Testis (tissue), 3 donors: ENCODE measurements around the gene ZNF385A. TPM values are rescaled to one million over a fixed set of nuclear protein-coding genes. Genes with fewer than 3 reads are reported as not detected.

ENCODE experiments used
- DNase-seq: peaks from one replicate; pipeline ENCODE4 v3.0.0-alpha.2; 2019
- H3K27ac ChIP-seq, 2 donors: fragments of 200-600 bp; sonication (generic); one replicate each; pipeline ENCODE4 v1.5.1; 2019
- H3K27me3 ChIP-seq: fragments of 200-600 bp; sonication (generic); one replicate; pipeline ENCODE4 v1.5.1; 2019
- H3K36me3 ChIP-seq: fragments of 200-600 bp; sonication (generic); one replicate; pipeline ENCODE4 v1.5.1; 2017; ENCODE audit warnings: low read depth; ENCODE audit errors: missing control alignments
- H3K4me1 ChIP-seq: fragments of 200-600 bp; sonication (generic); one replicate; pipeline ENCODE4 v1.5.1; 2019
- H3K4me3 ChIP-seq, 2 donors: fragments of 200-600 bp; sonication (generic); one replicate each; pipeline ENCODE4 v1.5.1; 2017 to 2019
- H3K9me3 ChIP-seq: fragments of 200-600 bp; sonication (generic); one replicate; pipeline ENCODE4 v1.5.1; 2017
- CTCF ChIP-seq, 3 experiments: fragments of 450-650 bp in 2 of 3; fragments of 200-600 bp in 1 of 3; sonication (generic) in 1 of 3; IDR thresholded peaks; one replicate each; pipeline ENCODE4 v1.5.1; 2016 to 2019; ENCODE audit warnings: antibody characterized with exemption in 3 of 3, mild to moderate bottlenecking in 2 of 3, moderate library complexity in 1 of 3
- POLR2A ChIP-seq: fragments of 450-650 bp; IDR thresholded peaks from one replicate; pipeline ENCODE4 v1.6.1; 2017; ENCODE audit warnings: antibody characterized with exemption, mild to moderate bottlenecking, moderate library complexity
- WGBS, 2 donors: methylation state at CpG; one replicate each; pipeline ENCODE4 v1.1.5; 2018; 5-methylcytosine and 5-hydroxymethylcytosine counted together
- intact Hi-C: fragments of 100-400 bp; cut with DNase I; formaldehyde crosslinking; loops from one replicate; pipeline ENCODE4 v1.15.1; 2023; ENCODE audit warnings: low total_unique reads
- polyA plus RNA-seq: library from polyadenylated mRNA; stranded (reverse); fragments of 350-450 nt; fragmentation: Illumina TruSeq; extraction: RNeasy Lipid Tissue Mini Kit (QIAGEN cat#74804); gene quantifications from one replicate; pipeline ENCODE4 v1.2.3, GENCODE V29; 2014; ENCODE audit warnings: low read depth, low replicate concordance; ENCODE audit not compliant: insufficient read depth
- total RNA-seq, 2 donors: library from RNA; depleted of rRNA; stranded (reverse); fragments of >200 nt; gene quantifications; one replicate each; pipeline ENCODE4 v1.2.3, GENCODE V29; 2016

Gene ZNF385A
- total and polyA plus RNA-seq, 3 donors from 2014 or later: 3.5 to 10.9 (median 5.6) TPM

DNA sequence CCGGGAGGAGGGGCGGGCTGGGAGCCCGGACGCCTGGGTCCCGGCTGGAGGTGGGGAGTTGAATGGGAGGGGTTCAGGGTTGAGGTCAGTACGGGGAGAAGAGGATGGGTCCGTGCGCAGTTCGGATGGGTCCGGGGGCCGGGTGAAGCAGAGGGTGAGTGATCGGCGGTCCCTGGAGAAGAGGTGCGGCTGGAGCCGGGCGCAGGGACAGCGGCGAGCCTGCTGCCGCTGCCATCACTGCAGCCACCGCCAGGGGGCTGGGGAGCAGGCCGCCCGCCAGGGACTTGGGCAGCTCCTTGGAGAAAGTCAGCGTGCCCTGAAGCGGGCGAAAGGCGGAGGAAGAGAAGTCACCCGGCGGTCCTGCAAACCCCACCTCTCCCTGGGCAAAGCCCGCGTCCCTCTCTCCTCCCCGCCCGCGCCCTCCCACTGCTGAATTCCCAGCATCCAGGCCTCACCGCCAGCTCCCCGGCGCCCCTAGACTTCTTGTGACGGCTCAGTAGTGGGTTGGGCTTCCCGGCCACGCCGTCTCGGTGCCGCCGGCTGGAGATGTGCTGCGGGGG is 14.3 kb downstream of the ZNF385A start:
- 0 to 4% methylated on average over 24 to 44 of the region's 44 CpGs for WGBS, 2 donors
- Histone ChIP-seq H3K27me3 (no peaks in the 10 kb centered on the region), H3K9me3 (no peaks in the 10 kb centered on the region), H3K36me3 (no peaks in the 10 kb centered on the region), H3K27ac (peak overlapping the region; percentile 40 to 82), H3K4me1 (peaks cover 42% of the 10 kb centered on the region), H3K4me3 (peak overlapping the region; percentile 37 to 58)
- DNase-seq: peak; percentile 78
- intact Hi-C loops: loop anchor here (10.0 kb wide), 1 partner anchor 145 kb away; no protein-coding TSS in a partner anchor
- peak; percentile 88 to 91 (median 89) for TF ChIP-seq CTCF (IDR thresholded peaks at IDR 0.05)
- TF ChIP-seq POLR2A: no peak

DNA sequence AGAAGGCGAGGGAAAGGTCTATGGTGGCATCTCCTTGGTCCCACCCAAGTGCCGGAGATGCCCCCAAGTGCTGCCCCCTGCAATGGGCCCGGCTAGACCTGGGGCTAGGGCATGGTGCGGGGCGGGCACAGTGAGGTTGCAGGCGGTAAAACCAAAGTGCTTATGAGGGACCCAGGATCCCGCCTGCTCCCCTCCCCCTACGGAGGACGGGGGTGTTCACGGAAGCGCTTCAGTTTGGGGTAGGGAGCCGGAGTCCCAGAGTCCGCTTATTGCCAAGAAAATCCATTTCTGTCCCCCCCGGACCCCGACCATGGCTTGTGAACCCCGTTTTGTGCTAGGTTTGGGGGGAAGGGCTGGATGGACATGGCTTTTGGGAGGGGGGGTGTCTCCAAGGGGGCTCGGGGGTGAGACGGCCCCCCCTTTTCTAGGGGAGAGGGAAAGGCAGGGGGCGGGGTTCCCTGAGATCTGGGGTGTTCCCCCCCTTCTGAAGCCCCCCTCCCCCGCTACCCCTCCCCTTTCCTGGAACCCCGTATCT is 14.9 kb downstream of the ZNF385A start:
- DNase-seq: no peak
- Histone ChIP-seq H3K4me1 (peaks cover 37% of the 10 kb centered on the region), H3K27me3 (no peaks in the 10 kb centered on the region), H3K27ac (peak overlapping the region; percentile 40 to 82), H3K36me3 (no peaks in the 10 kb centered on the region), H3K9me3 (no peaks in the 10 kb centered on the region), H3K4me3 (peak overlapping the region; percentile 37 to 58)
- TF ChIP-seq CTCF (IDR thresholded peaks at IDR 0.05): no peak
- TF ChIP-seq POLR2A: no peak
- intact Hi-C loops: loop anchor here (10.0 kb wide), 2 partner anchors 85 to 145 kb away; partner anchors contain the start of genes CBX5 and HNRNPA1
- WGBS, 2 donors: 8 to 17% methylated on average over 21 of the region's 21 CpGs

DNA sequence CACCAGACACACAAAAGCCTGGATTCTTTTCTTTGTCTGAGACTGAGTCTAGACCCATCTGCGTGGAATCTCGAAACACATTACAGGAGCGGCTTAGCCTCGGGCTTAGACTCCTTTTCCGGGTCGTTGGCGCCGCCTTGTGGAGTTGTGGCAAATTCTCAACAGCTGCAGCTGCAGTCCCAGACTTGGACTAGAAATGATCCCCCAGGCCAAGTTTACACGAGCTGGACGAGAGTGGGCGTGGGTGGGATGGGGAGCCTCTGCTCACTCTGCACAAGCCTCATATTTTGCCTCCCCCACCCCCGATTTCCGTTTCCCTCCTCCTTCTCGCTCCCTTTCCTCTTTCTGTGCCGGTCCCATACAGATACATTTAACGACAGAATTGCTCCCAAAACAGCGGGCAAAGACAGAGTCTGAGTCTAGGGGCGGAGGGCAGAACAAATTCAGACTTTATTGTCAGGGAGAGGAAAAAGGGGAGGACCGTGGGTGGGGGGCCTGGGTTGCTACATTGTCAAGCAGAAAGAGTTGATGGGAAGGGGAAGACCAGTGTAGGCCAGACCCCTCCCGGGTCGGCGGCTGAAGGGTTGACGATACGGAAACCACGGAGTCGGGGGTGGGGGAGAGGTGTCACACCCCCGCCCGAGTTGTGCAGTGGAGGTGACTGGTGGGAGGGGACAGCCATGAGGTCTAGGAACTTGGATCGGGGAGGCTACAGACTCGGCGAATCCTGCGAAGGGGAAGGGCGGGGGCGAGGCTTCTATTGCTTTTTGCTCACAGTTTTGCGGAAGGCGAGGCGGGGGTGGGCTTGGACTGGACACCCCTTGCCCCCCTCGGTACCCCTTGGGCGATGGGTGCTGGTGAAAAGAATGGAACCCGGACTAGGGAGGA is 15.6 kb downstream of the ZNF385A start:
- no peaks in the 10 kb centered on the region for H3K27me3 ChIP-seq
- peak; percentile 70 to 85 (median 71) for TF ChIP-seq CTCF (IDR thresholded peaks at IDR 0.05)
- TF ChIP-seq POLR2A: no peak
- no peaks in the 10 kb centered on the region for H3K9me3 ChIP-seq
- no peaks in the 10 kb centered on the region for H3K36me3 ChIP-seq
- H3K4me1 ChIP-seq: peaks cover 34% of the 10 kb centered on the region
- peak overlapping the region; percentile 37 to 58 for H3K4me3 ChIP-seq
- peak overlapping the region; percentile 40 to 82 for H3K27ac ChIP-seq
- WGBS, 2 donors: 1 to 8% methylated on average over 37 to 40 of the region's 40 CpGs
- intact Hi-C loops: loop anchor here (10.0 kb wide), 1 partner anchor 84 kb away; the partner anchor contains the start of genes CBX5 and HNRNPA1
- peak; percentile 93 for DNase-seq

GRCh38 chr12:54368025-54368708 is 16.4 kb downstream of the ZNF385A start:
- TF ChIP-seq POLR2A: no peak
- no peak for TF ChIP-seq CTCF (IDR thresholded peaks at IDR 0.05)
- Histone ChIP-seq H3K9me3 (no peaks in the 10 kb centered on the region), H3K4me1 (peaks cover 34% of the 10 kb centered on the region), H3K4me3 (peak overlapping the region in 1 of 2 donors; percentile 58), H3K36me3 (no peaks in the 10 kb centered on the region), H3K27me3 (no peaks in the 10 kb centered on the region), H3K27ac (peak overlapping the region; percentile 40 to 82)
- intact Hi-C loops: loop anchor here (10.0 kb wide), 1 partner anchor 83 kb away; the partner anchor contains the start of genes CBX5 and HNRNPA1
- 16 to 19% methylated on average over 5 of the region's 5 CpGs for WGBS, 2 donors
- DNase-seq: no peak
